Right cardiac atrium (tissue), 5 donors: ENCODE data around the gene KLF12. TPM values are rescaled to one million over a fixed set of nuclear protein-coding genes. Genes with fewer than 3 reads are reported as not detected.
A peak's percentile ranks its signal among the peaks of the same experiment; 100 is the strongest.

Source experiments
- ATAC-seq, 2 donors: fragments of 200-7000 bp; cut with Tn5 transposase; one replicate each; pipeline versions ENCODE4 v1.8.0 to v1.9.1; 2020; ENCODE audit warnings: moderate library complexity in 2 of 2, mild to moderate bottlenecking in 1 of 2
- DNase-seq, 3 donors: peaks; one replicate each; pipeline ENCODE4 v3.0.0-alpha.2; 2020
- H3K27ac ChIP-seq: one replicate; pipeline ENCODE4 v1.5.1; 2013; ENCODE audit warnings: mild to moderate bottlenecking, low read length, control low read depth, moderate library complexity
- H3K27me3 ChIP-seq: one replicate; pipeline ENCODE4 v1.6.1; 2013; ENCODE audit not compliant: control insufficient read depth, insufficient read depth
- H3K4me1 ChIP-seq: one replicate; pipeline ENCODE4 v1.6.1; 2013; ENCODE audit warnings: low read length; ENCODE audit not compliant: control insufficient read depth, insufficient read depth
- H3K4me3 ChIP-seq: one replicate; pipeline ENCODE4 v1.5.1; 2013; ENCODE audit warnings: low read length, control low read depth
- H3K9me3 ChIP-seq: one replicate; pipeline ENCODE4 v1.6.1; 2013; ENCODE audit warnings: low read length; ENCODE audit not compliant: control insufficient read depth
- WGBS: extraction: QIAGEN DNeasy Blood & Tissue Kit; methylation state at CpG from one replicate; pipeline ENCODE4 v1.1.7; 2013; 5-methylcytosine and 5-hydroxymethylcytosine counted together
- intact Hi-C, 4 donors: fragments of 100-400 bp; cut with DNase I; formaldehyde crosslinking; loops; one replicate each; pipeline versions ENCODE4 v1.11.0 to v1.14.0; 2022 to 2023
- polyA plus RNA-seq: library from polyadenylated mRNA; stranded (reverse); fragments of 200-250 nt; gene quantifications from one replicate; pipeline ENCODE4 v1.2.3, GENCODE V29; 2013
- total RNA-seq, 4 donors: library from RNA; stranded (reverse); fragmentation: NEBNext Ultra II Directional; extraction: Animal tissue kit (Norgen Biotek cat#: 25700); gene quantifications; one replicate each; pipeline ENCODE4 v1.2.1, GENCODE V29; 2021
- donor health status: healthy with polysubstance abuse.
- donor health status: DM: no; HTN: yes; CAD: no.
- donor health status: DM: no; HTN: no; CAD: no.
- donor health status: DM: no; HTN: yes; CAD: no; lungs with severe emphysema.
- donor health status: DM: yes; HTN: yes; CAD: no.

KLF12 gene
- total and polyA plus RNA-seq, 5 donors, result 2.5 to 17.4 (median 15.6) TPM

GRCh38 chr13:74117207-74117705 lies 16.9 kb downstream of the KLF12 start:
- DNase-seq, result no peak
- no peaks in the 10 kb centered on the region for H3K4me1 ChIP-seq
- H3K9me3 ChIP-seq, result no peaks in the 10 kb centered on the region
- H3K27ac ChIP-seq, result no peak overlapping the region
- no peaks in the 10 kb centered on the region for H3K27me3 ChIP-seq
- intact Hi-C loops, result no loop called here
- WGBS, result 97% methylated on average over 2 of the region's 2 CpGs
- no peak overlapping the region for H3K4me3 ChIP-seq
- ATAC-seq, result no peak

GRCh38 chr13:74115133-74115532 lies 19.1 kb downstream of the KLF12 start:
- DNase-seq (no peak), ATAC-seq (no peak)
- Histone ChIP-seq H3K4me1 (peaks cover under 1% of the 10 kb centered on the region), H3K27me3 (no peaks in the 10 kb centered on the region), H3K27ac (no peak overlapping the region), H3K9me3 (no peaks in the 10 kb centered on the region), H3K4me3 (no peak overlapping the region)
- 48% methylated on average over 2 of the region's 2 CpGs for WGBS
- intact Hi-C loops, result no loop called here

- Histone ChIP-seq H3K9me3 (no peaks in the 10 kb centered on the region), H3K27me3 (no peaks in the 10 kb centered on the region), H3K4me3 (no peak overlapping the region), H3K4me1 (peaks cover 3% of the 10 kb centered on the region), H3K27ac (no peak overlapping the region)
- 92% methylated on average over 5 of the region's 5 CpGs for WGBS
- ATAC-seq (no peak), DNase-seq (no peak)
- intact Hi-C loops, result no loop called here
Measured at GRCh38 chr13:74114641-74115040, 19.6 kb downstream of the KLF12 start.

GRCh38 chr13:74114202-74114601 lies 20.0 kb downstream of the KLF12 start:
- DNase-seq (no peak), ATAC-seq (no peak)
- intact Hi-C loops, result no loop called here
- Histone ChIP-seq H3K4me1 (peaks cover 3% of the 10 kb centered on the region), H3K9me3 (no peaks in the 10 kb centered on the region), H3K27ac (no peak overlapping the region), H3K27me3 (no peaks in the 10 kb centered on the region), H3K4me3 (no peak overlapping the region)
- 99% methylated on average over 1 of the region's 1 CpG for WGBS

- Histone ChIP-seq H3K27me3 (no peaks in the 10 kb centered on the region), H3K9me3 (no peaks in the 10 kb centered on the region), H3K4me3 (no peak overlapping the region), H3K4me1 (peaks cover 3% of the 10 kb centered on the region), H3K27ac (no peak overlapping the region)
- no peak for DNase-seq
- WGBS, result 56% methylated on average over 5 of the region's 5 CpGs
- intact Hi-C loops, result no loop called here
- ATAC-seq, result no peak
Measured at GRCh38 chr13:74111901-74112824, 22.0 kb downstream of the KLF12 start.

- no peaks in the 10 kb centered on the region for H3K9me3 ChIP-seq
- H3K27me3 ChIP-seq, result no peaks in the 10 kb centered on the region
- DNase-seq (no peak), ATAC-seq (no peak)
- H3K4me1 ChIP-seq, result peaks cover 3% of the 10 kb centered on the region
- no peak overlapping the region for H3K4me3 ChIP-seq
- intact Hi-C loops, result no loop called here
- H3K27ac ChIP-seq, result no peak overlapping the region
Measured at GRCh38 chr13:74111399-74111798, 22.8 kb downstream of the KLF12 start.

- H3K4me3 ChIP-seq, result no peak overlapping the region
- ATAC-seq (peak; percentile 70 to 93), DNase-seq (peak in 2 of 3 donors; percentile 31 to 52)
- intact Hi-C loops, result no loop called here
- WGBS, result 64% methylated on average over 4 of the region's 4 CpGs
- no peaks in the 10 kb centered on the region for H3K27me3 ChIP-seq
- H3K27ac ChIP-seq, result no peak overlapping the region
- H3K4me1 ChIP-seq, result peaks cover 3% of the 10 kb centered on the region
- no peaks in the 10 kb centered on the region for H3K9me3 ChIP-seq
Measured at GRCh38 chr13:74110053-74110452, 24.2 kb downstream of the KLF12 start.

GRCh38 chr13:74107598-74107997 lies 26.6 kb downstream of the KLF12 start:
- DNase-seq, result no peak
- H3K4me3 ChIP-seq, result no peak overlapping the region
- intact Hi-C loops, result no loop called here
- H3K27ac ChIP-seq, result no peak overlapping the region
- no peak for ATAC-seq
- no peaks in the 10 kb centered on the region for H3K9me3 ChIP-seq
- WGBS, result 98% methylated on average over 3 of the region's 3 CpGs
- peaks cover 4% of the 10 kb centered on the region for H3K4me1 ChIP-seq
- H3K27me3 ChIP-seq, result no peaks in the 10 kb centered on the region

GRCh38 chr13:74105871-74106270 lies 28.3 kb downstream of the KLF12 start:
- ATAC-seq (no peak), DNase-seq (no peak)
- no peaks in the 10 kb centered on the region for H3K9me3 ChIP-seq
- intact Hi-C loops, result no loop called here
- H3K4me1 ChIP-seq, result peaks cover 4% of the 10 kb centered on the region
- H3K27me3 ChIP-seq, result no peaks in the 10 kb centered on the region
- no peak overlapping the region for H3K27ac ChIP-seq
- no peak overlapping the region for H3K4me3 ChIP-seq

GRCh38 chr13:74104661-74105275 lies 29.4 kb downstream of the KLF12 start:
- DNase-seq (no peak), ATAC-seq (no peak)
- intact Hi-C loops, result no loop called here
- Histone ChIP-seq H3K4me3 (no peak overlapping the region), H3K4me1 (peaks cover 3% of the 10 kb centered on the region), H3K27me3 (no peaks in the 10 kb centered on the region), H3K27ac (no peak overlapping the region), H3K9me3 (no peaks in the 10 kb centered on the region)
- 82% methylated on average over 3 of the region's 3 CpGs for WGBS

- Histone ChIP-seq H3K4me3 (no peak overlapping the region), H3K27ac (no peak overlapping the region), H3K9me3 (no peaks in the 10 kb centered on the region), H3K4me1 (peaks cover 3% of the 10 kb centered on the region), H3K27me3 (no peaks in the 10 kb centered on the region)
- intact Hi-C loops, result no loop called here
- ATAC-seq, result no peak
- WGBS, result 57% methylated on average over 3 of the region's 3 CpGs
- DNase-seq, result no peak
Measured at GRCh38 chr13:74103970-74104555, 30.1 kb downstream of the KLF12 start.
